Measurements from ENCODE around the gene PEX19.

PEX19 gene

GRCh38 chr1:160239582-160240299, 45.2 kb downstream of the PEX19 start:
- DNase-seq (ENCODE audit: low read depth in 2 of 2) = no peak

GRCh38 chr1:160238408-160238807, 46.5 kb downstream of the PEX19 start:
- no peak for DNase-seq (ENCODE audit: low read depth in 2 of 2)

- DNase-seq (ENCODE audit: low read depth in 2 of 2) = no peak
Measured at GRCh38 chr1:160237558-160237957, 47.4 kb downstream of the PEX19 start.

GRCh38 chr1:160236806-160237205, 48.1 kb downstream of the PEX19 start:
- DNase-seq (ENCODE audit: low read depth in 2 of 2) = no peak

- no peak for DNase-seq (ENCODE audit: low read depth in 2 of 2)
Measured at GRCh38 chr1:160232911-160233310, 52.0 kb downstream of the PEX19 start.

- DNase-seq (ENCODE audit: low read depth in 2 of 2) = no peak
Measured at GRCh38 chr1:160228431-160228830, 56.5 kb downstream of the PEX19 start.

GRCh38 chr1:160227561-160227960, 57.4 kb downstream of the PEX19 start:
- no peak for DNase-seq (ENCODE audit: low read depth in 2 of 2)

- no peak for DNase-seq (ENCODE audit: low read depth in 2 of 2)
Measured at GRCh38 chr1:160227034-160227433, 57.9 kb downstream of the PEX19 start.
